Fibroblast of upper back skin (primary cell): Measurements from ENCODE around the gene DNAJC19.
"Not testable (repeated sequence)": the region's sequence is repeated elsewhere in the genome, so short reads cannot be mapped to it uniquely, and the experiment has no call there.

ENCODE experiments used
- DNase-seq: peaks from one replicate; pipeline ENCODE4 v3.0.0-alpha.2; 2013

Gene DNAJC19

GRCh38 chr3:180989291-180990163 lies at the start of gene DNAJC19:
DNAJC19 (minus strand) TSS chr3:180989736; CDS start chr3:180989602, 134 bp downstream.
- DNase-seq: peak; percentile 96

DNA sequence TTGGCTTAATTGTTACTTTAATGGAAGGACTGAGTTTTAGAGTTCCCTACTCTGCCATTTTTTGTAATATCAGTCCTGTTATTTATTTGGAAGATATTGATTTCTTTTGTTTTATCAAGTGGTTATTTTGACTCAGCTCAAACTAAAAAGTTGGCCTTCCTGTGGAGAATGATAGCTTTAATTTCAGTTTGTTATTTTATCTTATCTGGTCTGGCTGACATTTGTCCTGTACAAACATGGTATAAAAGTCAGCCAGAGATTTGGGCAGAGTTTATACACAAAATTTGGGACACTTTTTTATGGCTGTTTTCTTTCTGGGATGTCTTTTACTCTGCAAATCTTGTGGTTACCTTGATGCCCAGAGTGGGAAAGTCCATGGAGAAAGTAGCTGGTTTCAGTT lies 41.4 kb upstream of the DNAJC19 start:
- DNase-seq: no peak

DNA sequence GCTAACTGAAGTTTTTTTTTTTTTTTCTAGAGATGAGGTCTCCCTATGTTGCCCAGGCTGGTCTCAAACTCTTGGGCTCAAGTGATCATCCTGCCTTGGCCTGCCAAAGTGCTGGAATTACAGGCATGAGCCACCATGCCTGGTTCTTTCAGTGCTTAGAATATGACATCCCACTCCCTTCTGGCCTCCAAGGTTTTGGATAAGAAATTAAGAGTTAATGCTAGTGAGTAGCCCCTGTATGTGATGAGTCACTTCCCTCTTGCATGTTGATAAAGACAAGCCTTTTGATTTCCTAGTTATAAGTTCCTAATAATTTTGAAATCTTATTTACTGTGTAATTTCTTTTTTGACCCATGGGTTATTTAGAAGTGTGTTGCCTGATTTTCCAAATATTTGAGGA lies 35.7 kb upstream of the DNAJC19 start:
- no peak for DNase-seq

DNA sequence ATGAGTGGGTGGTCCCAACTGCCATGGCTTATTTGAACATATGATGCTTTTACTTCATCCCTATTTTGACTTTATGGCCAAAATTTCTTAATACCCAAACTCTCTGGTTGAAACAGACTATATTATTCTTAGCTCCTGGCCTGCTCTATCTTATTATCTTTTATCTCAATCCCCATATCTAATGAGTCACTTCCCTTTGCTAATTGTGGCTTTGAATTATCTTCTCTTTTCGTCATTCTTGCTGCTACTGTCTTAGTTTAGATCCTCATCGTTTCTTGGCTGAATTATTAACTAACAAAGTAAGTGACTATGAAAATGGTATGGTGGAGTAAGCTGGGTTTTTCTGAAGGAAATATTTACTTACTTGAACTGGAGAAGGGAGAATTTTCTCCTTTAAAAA lies 28.2 kb upstream of the DNAJC19 start:
- DNase-seq: no peak

- DNase-seq: no peak
Measured at GRCh38 chr3:181009225-181009624, 19.7 kb upstream of the DNAJC19 start.

DNA sequence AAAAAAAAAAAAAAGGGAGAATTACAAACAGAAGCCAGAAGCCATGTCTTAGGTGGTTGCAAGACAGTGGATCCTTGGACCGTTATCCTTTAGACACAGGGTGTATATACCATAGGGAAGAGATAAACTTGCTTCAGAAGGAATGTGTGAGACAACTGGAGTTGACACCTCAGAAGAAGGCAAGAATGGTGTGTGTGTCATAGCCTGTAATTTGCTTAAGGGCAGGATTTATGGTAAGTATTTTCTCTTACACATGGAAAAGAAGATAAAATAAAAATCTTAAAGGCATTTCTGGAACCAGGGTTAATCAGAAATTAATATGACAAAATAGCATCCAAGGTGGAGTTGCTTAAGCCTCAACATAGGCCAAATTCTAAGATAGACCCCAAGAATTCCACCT lies 19.3 kb upstream of the DNAJC19 start:
- DNase-seq: no peak

- DNase-seq: no peak
Measured at GRCh38 chr3:181007262-181007661, 17.7 kb upstream of the DNAJC19 start.

DNA sequence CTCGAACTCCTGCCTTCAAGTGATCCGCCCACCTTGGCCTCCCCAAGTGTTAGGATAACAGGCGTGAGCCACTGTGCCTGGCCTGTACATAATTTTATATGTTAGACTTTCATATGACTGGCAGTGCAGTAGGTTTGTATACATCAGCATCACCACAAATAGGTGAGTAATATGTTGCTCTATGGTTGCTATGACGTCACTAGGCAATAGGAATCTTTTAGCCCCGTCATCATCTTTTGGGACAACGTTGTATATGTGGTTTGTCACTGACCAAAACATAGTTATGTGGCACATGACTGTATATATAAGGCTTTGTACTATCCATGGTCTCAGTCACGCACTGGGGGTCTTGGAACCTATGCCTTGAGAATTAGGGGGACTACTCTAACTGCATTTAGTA lies 17.0 kb upstream of the DNAJC19 start:
- no peak for DNase-seq

GRCh38 chr3:181003469-181003868 lies 13.9 kb upstream of the DNAJC19 start:
- DNase-seq: not testable (repeated sequence)

DNA sequence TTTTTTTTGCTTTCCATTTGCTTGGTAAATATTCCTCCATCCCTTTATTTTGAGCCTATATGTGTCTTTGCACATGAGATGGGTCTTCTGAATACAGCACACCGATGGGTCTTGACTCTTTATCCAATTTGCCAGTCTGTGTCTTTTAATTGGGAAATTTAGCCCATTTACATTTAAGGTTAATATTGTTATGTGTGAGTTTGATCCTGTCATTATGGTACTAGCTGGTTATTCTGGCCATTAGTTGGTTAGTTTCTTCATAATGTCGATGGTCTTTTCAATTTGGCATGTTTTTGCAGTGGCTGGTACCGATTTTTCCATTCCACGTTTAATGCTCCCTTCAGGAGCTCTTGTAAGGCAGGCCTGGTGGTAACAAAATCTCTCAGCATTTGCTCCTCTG lies 12.8 kb upstream of the DNAJC19 start:
- DNase-seq: not testable (repeated sequence)

GRCh38 chr3:180996415-180996932 lies 6.9 kb upstream of the DNAJC19 start:
- no peak for DNase-seq

DNA sequence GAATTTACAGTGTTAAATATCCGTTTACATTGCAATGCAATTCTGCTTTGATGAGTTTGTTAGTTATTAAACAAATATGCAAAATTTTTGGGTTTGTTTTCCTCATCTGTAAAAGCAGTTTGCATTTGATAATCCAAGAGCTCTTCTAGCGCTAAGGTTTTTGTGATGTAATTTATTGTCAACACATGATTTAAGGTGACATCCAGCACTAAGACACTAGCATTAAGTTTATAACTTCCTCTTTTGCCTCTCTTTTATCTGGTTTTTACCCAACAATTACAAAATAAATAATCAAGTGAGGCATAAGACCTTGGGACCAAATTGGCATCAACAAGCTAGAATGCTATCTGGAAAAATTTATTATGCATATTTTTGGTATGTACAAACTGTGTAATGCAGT lies 969 bp upstream of the DNAJC19 start:
- no peak for DNase-seq

- no peak for DNase-seq
Measured at GRCh38 chr3:180987344-180987743, 2.2 kb downstream of the DNAJC19 start.

GRCh38 chr3:180986366-180986765 lies 3.2 kb downstream of the DNAJC19 start:
- DNase-seq: not testable (repeated sequence)

- no peak for DNase-seq
Measured at GRCh38 chr3:180983136-180983535, 6.4 kb downstream of the DNAJC19 start.

GRCh38 chr3:180981912-180982311 lies 7.6 kb downstream of the DNAJC19 start:
- DNase-seq: no peak

GRCh38 chr3:180980611-180981010 lies 8.9 kb downstream of the DNAJC19 start:
- no peak for DNase-seq

DNA sequence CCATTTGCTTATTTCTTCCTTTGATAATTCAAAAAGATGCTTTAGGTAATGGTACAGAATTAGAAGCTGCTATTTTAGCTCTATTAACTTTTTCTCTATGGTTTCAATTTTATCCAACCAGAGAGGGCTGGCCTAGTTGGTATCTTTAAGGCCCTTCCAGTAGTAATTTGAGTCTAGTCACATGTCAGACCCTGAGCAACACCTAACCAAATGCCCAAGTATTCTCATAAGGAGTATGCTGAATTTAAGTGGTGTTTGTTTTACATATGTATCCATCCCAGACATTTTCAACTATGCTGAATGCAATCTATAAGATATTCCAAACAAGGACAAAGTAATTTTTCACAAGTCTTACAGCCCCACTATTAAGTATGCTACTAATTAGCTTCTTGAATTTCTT lies 9.6 kb downstream of the DNAJC19 start:
- no peak for DNase-seq

GRCh38 chr3:180977498-180977897 lies 12.0 kb downstream of the DNAJC19 start:
- no peak for DNase-seq

DNA sequence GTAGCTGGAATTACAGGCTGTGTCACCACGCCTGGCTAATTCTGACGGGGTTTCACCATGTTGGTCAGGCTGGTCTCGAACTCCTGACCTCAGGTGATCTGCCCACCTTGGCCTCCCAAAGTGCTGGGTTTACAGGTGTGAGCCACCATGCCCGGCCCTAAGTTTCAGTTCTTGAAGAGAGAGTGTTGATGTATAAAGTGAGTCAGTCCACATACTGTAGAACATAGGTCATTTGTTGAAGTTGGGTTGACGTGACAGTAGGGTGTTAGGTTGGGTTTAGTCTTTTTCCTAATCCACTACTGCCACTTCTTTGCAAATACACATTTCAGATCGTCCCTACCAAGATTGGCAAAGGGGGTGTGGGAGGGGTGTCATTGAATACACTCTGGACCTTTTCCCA lies 15.2 kb downstream of the DNAJC19 start:
- DNase-seq: no peak

DNA sequence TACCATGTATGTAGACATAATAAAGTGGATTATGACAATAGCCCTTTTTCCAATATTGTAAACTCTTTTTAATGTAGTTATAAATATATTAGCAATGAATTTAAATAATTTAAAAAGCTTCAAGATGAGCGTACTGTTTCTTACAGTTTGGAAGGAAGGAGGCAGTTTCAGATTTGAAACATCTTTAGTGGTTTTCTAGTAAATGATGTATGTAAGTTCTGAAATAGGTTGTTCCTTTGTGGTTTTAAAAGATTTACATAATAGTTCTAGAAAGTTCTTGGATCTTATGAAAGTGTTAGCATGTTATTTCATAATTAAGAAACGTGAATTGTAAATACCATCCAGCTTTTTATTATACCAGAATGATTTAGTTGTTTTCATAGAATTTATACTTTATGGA lies 16.0 kb downstream of the DNAJC19 start:
- no peak for DNase-seq

DNA sequence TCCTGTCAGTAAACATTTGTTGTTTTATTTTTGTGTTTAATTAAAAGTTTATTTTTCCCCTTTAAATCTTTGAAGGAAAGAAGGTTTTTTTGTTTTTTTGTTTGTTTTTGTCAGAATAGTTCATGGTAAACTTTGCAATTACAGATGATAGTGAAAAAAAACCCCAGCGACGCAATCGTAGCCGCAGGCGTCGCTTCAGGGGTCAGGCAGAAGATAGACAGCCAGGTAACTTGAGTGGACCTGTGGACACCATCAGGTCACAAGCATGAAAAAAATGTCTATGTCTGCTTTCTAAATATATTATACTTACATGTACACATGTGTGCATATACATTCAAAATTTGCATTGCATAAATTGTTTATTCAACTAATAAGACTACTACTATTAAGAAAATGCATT lies 18.6 kb downstream of the DNAJC19 start:
- DNase-seq: no peak

- DNase-seq: no peak
Measured at GRCh38 chr3:180962530-180962929, 27.0 kb downstream of the DNAJC19 start.

GRCh38 chr3:180961552-180961951 lies 28.0 kb downstream of the DNAJC19 start:
- DNase-seq: no peak

DNA sequence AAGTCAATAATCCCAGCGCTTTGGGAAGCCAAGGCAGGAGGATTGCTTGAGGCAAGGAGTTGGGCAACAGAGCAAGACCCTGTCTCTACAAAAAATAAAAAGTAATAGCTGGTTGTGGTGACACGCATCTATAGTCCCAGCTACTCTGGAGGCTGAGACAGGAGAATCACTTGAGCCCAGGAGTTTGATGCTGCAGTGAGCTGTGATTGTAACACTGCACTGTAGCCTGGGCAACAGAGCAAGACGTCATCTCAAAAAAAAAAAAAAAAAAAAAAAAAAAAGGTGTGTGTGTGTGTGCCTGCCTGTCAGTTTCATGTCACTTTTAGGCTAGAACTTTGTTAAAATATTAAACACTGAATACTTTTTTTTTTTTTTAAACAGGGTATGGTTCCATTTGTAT lies 28.4 kb downstream of the DNAJC19 start:
- DNase-seq: no peak
